Tibial nerve (tissue), 4 donors: ENCODE measurements around the gene ERC2. TPM values are rescaled to one million over a fixed set of nuclear protein-coding genes. Genes with fewer than 3 reads are reported as not detected.
A peak's percentile ranks its signal among the peaks of the same experiment; 100 is the strongest.

ENCODE experiments used
- DNase-seq, 2 donors: peaks; one replicate each; pipeline ENCODE4 v3.0.0-alpha.2; 2019; ENCODE audit warnings: low spot score in 2 of 2
- H3K27ac ChIP-seq, 4 donors: fragments of 200-600 bp; sonication (generic) in 3 of 4; one replicate each; pipeline ENCODE4 v1.5.1; 2017 to 2019; ENCODE audit warnings: mild to moderate bottlenecking in 1 of 4
- H3K27me3 ChIP-seq, 2 donors: fragments of 200-600 bp; sonication (generic) in 1 of 2; one replicate each; pipeline versions ENCODE4 v1.5.1 to v1.6.0; 2017 to 2019
- H3K36me3 ChIP-seq, 3 donors: fragments of 200-600 bp; sonication (generic); one replicate each; pipeline ENCODE4 v1.5.1; 2018 to 2019
- H3K4me1 ChIP-seq, 4 donors: fragments of 200-600 bp; sonication (generic) in 3 of 4; one replicate each; pipeline ENCODE4 v1.5.1; 2017 to 2019
- H3K4me3 ChIP-seq, 4 donors: fragments of 200-600 bp; sonication (generic) in 3 of 4; one replicate each; pipeline ENCODE4 v1.5.1; 2017 to 2019; ENCODE audit warnings: mild to moderate bottlenecking in 1 of 4, moderate library complexity in 1 of 4
- H3K9me3 ChIP-seq, 4 donors: fragments of 200-600 bp; sonication (generic) in 3 of 4; one replicate each; pipeline ENCODE4 v1.5.1; 2017 to 2019
- EP300 ChIP-seq, 2 donors: sonication (generic); formaldehyde crosslinking; IDR thresholded peaks; one replicate each; pipeline ENCODE4 v1.6.1; 2017; ENCODE audit warnings: antibody characterized with exemption in 2 of 2, mild to moderate bottlenecking in 1 of 2
- POLR2A ChIP-seq, 2 donors: fragments of 450-650 bp; IDR thresholded peaks; one replicate each; pipeline ENCODE4 v1.6.1; 2017; ENCODE audit warnings: antibody characterized with exemption in 2 of 2, mild to moderate bottlenecking in 2 of 2, moderate library complexity in 2 of 2
- WGBS, 2 donors: methylation state at CpG; one replicate each; pipeline ENCODE4 v1.1.5; 2018; 5-methylcytosine and 5-hydroxymethylcytosine counted together
- total RNA-seq, 4 donors: library from RNA; depleted of rRNA; stranded (reverse); fragments of >200 nt; gene quantifications; one replicate each; pipeline ENCODE4 v1.1.0, GENCODE V29; 2016
- TF ChIP-seq, protein P1 (sequence below), 5 experiments: fragments of 200-600 bp in 3 of 5; fragments of 450-650 bp in 2 of 5; sonication (generic) in 3 of 5; IDR thresholded peaks; one replicate each; pipeline ENCODE4 v1.5.1; 2016 to 2019; ENCODE audit warnings: antibody characterized with exemption in 5 of 5, mild to moderate bottlenecking in 3 of 5, moderate library complexity in 2 of 5

Gene ERC2
- total RNA-seq, 4 donors from 2014 or later = 0.84 to 0.98 (median 0.90) TPM; not detected in 1

DNA sequence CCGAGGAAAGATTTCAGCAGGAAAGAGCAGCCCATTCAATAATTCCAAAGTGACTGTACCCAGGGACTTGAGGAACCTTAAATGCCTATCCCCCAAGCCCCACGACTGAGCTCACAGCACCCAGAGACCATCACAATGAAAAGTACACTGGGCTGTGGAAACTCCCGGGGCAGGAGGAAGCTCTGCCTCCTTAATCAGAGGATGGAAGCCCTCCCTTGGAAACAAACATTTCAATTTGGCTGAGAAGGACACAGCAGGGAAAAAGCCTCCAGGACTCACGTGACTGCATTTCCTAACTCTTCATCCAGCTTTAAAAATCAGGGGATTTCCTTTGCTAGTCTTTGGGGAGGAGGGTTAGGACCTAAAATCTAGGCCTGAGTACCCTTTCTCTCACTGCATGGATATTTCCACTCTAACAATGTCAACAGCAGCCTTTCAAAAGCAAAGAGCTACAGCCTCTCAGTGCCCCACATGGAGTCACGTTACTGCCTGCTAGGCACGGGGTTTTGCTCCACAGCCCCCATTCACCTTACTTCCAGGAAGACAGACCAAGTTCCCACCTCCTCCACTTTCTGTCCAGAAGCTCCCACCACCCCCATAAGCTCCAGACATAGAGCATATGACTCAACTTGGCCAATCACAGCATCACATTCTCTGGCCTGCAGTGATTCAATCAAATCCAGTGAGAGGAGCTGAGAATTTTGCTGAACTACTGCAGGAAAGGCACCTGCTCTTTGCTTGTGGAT, 912.2 kb downstream of the ERC2 start:
- Histone ChIP-seq H3K36me3 (no peaks in the 10 kb centered on the region), H3K4me1 (peaks cover 0 to 12% (median 0%) of the 10 kb centered on the region in 4 donors), H3K4me3 (no peak overlapping the region), H3K27me3 (no peaks in the 10 kb centered on the region), H3K9me3 (no peaks in the 10 kb centered on the region), H3K27ac (no peak overlapping the region)
- DNase-seq = no peak
- TF ChIP-seq, protein P1, sequence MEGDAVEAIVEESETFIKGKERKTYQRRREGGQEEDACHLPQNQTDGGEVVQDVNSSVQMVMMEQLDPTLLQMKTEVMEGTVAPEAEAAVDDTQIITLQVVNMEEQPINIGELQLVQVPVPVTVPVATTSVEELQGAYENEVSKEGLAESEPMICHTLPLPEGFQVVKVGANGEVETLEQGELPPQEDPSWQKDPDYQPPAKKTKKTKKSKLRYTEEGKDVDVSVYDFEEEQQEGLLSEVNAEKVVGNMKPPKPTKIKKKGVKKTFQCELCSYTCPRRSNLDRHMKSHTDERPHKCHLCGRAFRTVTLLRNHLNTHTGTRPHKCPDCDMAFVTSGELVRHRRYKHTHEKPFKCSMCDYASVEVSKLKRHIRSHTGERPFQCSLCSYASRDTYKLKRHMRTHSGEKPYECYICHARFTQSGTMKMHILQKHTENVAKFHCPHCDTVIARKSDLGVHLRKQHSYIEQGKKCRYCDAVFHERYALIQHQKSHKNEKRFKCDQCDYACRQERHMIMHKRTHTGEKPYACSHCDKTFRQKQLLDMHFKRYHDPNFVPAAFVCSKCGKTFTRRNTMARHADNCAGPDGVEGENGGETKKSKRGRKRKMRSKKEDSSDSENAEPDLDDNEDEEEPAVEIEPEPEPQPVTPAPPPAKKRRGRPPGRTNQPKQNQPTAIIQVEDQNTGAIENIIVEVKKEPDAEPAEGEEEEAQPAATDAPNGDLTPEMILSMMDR (IDR thresholded peaks at IDR 0.05) = no peak
- TF ChIP-seq POLR2A (IDR thresholded peaks at IDR 0.05) (no peak), EP300 (IDR thresholded peaks at IDR 0.05) (no peak)
- 57 to 62% methylated on average over 6 of the region's 6 CpGs for WGBS, 2 donors

DNA sequence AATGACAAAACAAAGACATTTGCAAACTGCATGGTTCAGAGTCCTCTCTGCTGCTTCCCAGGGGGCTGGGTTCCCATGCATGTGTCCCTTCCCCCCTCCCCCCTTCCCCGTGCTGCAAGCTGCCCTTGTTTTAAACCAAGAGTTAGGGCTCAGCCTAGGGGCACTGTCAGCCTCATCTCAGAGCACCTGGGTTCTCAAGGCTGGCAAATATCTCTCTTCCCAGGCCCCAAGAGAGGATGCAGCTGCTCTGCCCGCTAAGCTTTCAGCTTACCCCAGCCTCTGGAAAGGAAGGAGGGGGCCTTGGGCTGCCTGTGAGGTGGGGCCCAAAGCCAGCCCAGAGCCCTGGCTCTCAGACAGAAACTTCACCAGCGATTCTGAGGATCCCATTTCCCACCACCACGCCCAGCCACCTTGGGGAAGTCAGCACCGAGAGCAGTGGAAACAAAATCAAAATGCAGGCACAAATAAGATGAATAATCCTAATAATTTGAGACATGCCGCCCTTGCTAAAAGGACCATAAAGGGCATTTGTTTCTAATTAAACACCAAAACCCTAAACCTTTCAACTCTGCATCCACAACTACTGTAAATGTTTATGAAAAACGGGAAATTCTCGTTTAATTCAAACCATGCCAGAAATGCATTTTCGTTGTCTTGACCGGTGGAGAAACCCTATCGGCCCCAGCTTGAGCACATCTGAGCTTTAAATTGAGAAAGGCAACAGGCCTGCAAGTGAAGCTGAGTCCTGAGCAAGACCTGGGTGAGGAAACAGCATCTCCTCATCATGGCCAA, 913.4 kb downstream of the ERC2 start:
- no peaks in the 10 kb centered on the region for H3K27me3 ChIP-seq
- no peak overlapping the region for H3K4me3 ChIP-seq
- H3K9me3 ChIP-seq = no peaks in the 10 kb centered on the region
- peaks cover 0 to 12% (median 0%) of the 10 kb centered on the region in 4 donors for H3K4me1 ChIP-seq
- no peak overlapping the region for H3K27ac ChIP-seq
- H3K36me3 ChIP-seq = no peaks in the 10 kb centered on the region
- TF ChIP-seq EP300 (IDR thresholded peaks at IDR 0.05) (no peak), POLR2A (IDR thresholded peaks at IDR 0.05) (no peak)
- 65% methylated on average over 11 of the region's 11 CpGs for WGBS, 2 donors
- no peak for DNase-seq

DNA sequence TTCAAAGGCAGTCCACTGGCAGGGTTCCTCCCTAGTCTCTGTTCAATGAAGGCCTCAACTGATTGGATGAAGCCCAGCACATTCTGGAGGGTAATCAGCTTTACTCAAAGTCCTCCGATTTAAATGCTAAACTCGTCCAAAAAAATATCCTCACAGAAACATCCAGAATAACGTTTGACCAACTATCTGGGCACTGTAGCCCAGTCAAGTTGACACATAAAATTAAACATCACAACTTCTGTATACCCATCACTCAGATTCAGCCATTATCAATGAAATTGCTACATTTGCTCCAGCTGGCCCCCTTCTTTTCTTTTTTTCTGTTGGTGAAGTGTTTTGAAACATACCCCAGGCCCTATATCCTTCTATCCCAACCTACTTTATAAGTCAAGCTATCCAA, 916.6 kb downstream of the ERC2 start:
- H3K9me3 ChIP-seq = no peaks in the 10 kb centered on the region
- H3K36me3 ChIP-seq = no peaks in the 10 kb centered on the region
- no peak for DNase-seq
- TF ChIP-seq EP300 (IDR thresholded peaks at IDR 0.05) (no peak), POLR2A (IDR thresholded peaks at IDR 0.05) (no peak)
- TF ChIP-seq, protein P1 (IDR thresholded peaks at IDR 0.05) = no peak
- H3K4me1 ChIP-seq = peaks cover 0 to 10% (median 0%) of the 10 kb centered on the region in 4 donors
- H3K27ac ChIP-seq = no peak overlapping the region
- H3K4me3 ChIP-seq = no peak overlapping the region
- no peaks in the 10 kb centered on the region for H3K27me3 ChIP-seq
- WGBS, 2 donors = 90 to 92% methylated on average over 3 of the region's 3 CpGs

DNA sequence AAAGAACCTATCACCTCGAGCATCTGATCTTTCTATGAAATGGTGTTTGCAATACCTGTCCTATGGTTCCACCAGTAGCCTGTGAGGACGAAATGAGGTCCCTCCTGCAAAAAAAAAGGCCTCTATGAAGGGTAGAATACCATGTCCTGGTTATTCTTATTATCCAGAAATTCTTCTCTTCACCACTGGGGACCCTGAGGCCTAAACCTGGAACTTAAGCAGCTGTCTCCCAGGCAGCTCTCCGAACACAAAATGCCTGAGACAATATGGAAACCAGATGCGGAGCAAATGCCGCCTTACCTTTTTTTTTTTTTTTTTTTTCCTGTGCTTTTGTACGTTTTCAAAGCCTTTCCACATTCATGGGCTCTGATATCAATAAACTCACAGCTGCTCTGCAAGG, 919.1 kb downstream of the ERC2 start:
- no peak overlapping the region for H3K27ac ChIP-seq
- no peak for DNase-seq
- no peak overlapping the region for H3K4me3 ChIP-seq
- no peak for TF ChIP-seq POLR2A (IDR thresholded peaks at IDR 0.05)
- no peak for TF ChIP-seq EP300 (IDR thresholded peaks at IDR 0.05)
- TF ChIP-seq, protein P1 (IDR thresholded peaks at IDR 0.05) = peak in 1 of 5 experiments; percentile 23
- H3K36me3 ChIP-seq = no peaks in the 10 kb centered on the region
- H3K27me3 ChIP-seq = no peaks in the 10 kb centered on the region
- H3K4me1 ChIP-seq = no peaks in the 10 kb centered on the region
- H3K9me3 ChIP-seq = no peaks in the 10 kb centered on the region
- 60 to 67% methylated on average over 6 of the region's 6 CpGs for WGBS, 2 donors

DNA sequence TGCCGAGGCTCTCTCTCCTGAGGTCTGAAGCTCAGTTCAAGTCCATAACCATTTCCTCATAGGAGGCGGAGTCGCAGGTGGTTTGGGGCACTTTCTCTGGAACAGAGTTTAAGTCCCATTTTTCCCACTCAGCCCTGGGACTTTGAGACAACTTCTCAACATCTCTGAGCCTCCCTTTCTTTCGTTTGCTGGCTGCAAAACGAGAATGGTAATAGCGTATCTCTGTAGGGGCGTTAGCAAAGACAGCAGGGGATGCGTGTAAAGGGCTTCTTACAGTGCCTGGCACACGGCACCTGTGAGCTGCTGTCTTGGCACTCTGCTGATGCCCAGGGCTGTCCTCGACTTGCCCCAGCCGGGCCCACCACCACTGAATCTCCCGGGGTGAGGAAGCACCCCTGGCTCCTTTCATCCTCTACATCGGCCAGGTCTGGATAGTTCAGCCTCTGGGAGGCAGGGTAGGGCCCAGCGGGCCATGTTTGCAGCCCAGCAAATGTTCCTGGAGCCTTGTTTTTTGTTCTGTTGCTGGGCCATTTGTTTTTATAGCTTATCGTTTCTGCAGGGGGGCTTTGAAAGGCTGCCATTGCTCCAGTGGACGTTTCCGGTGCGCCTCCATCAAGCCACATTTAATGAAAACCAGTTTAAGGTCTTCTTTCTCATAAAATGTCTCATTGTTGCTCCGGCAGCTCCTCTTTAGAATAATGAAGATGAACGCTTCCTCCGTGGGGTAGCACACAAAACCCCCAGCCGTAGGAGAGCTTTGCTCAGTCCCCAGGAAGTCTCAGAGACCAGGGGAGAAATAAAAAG, 921.2 kb downstream of the ERC2 start:
- DNase-seq = no peak
- no peaks in the 10 kb centered on the region for H3K9me3 ChIP-seq
- no peaks in the 10 kb centered on the region for H3K36me3 ChIP-seq
- H3K4me3 ChIP-seq = no peak overlapping the region
- no peaks in the 10 kb centered on the region for H3K4me1 ChIP-seq
- WGBS, 2 donors = 63 to 74% methylated on average over 20 to 22 of the region's 22 CpGs
- no peaks in the 10 kb centered on the region for H3K27me3 ChIP-seq
- no peak for TF ChIP-seq EP300 (IDR thresholded peaks at IDR 0.05)
- TF ChIP-seq POLR2A (IDR thresholded peaks at IDR 0.05) = no peak
- TF ChIP-seq, protein P1 (IDR thresholded peaks at IDR 0.05) = no peak
- no peak overlapping the region for H3K27ac ChIP-seq
